GM19043 (cell line): ENCODE data around the gene ADCK1.
"Not testable (repeated sequence)": the region's sequence is repeated elsewhere in the genome, so short reads cannot be mapped to it uniquely, and the experiment has no call there.

Source experiments
- ATAC-seq: cut with Tn5 transposase; IDR thresholded peaks from one replicate; pipeline ENCODE4 v1.9.1; 2021; ENCODE audit warnings: low read depth; ENCODE audit not compliant: unreplicated experiment

Gene ADCK1

GRCh38 chr14:77808250-77808649 lies 8.3 kb downstream of the ADCK1 start:
- ATAC-seq, result no peak

GRCh38 chr14:77809011-77809410 lies 9.1 kb downstream of the ADCK1 start:
- no peak for ATAC-seq

GRCh38 chr14:77812028-77812427 lies 12.1 kb downstream of the ADCK1 start:
- no peak for ATAC-seq

GRCh38 chr14:77812682-77813081 lies 12.8 kb downstream of the ADCK1 start:
- not testable (repeated sequence) for ATAC-seq

GRCh38 chr14:77822307-77822706 lies 22.4 kb downstream of the ADCK1 start:
- no peak for ATAC-seq

- no peak for ATAC-seq
These were observed 22.8 kb downstream of the ADCK1 start for GRCh38 chr14:77822741-77823140.

- no peak for ATAC-seq
These were observed 23.5 kb downstream of the ADCK1 start for GRCh38 chr14:77823378-77823777.

GRCh38 chr14:77825895-77826519 lies 26.1 kb downstream of the ADCK1 start:
- ATAC-seq, result no peak

- no peak for ATAC-seq
These were observed 30.8 kb downstream of the ADCK1 start for GRCh38 chr14:77830692-77831091.

- no peak for ATAC-seq
These were observed 32.4 kb downstream of the ADCK1 start for GRCh38 chr14:77832297-77832696.

- ATAC-seq, result no peak
These were observed 38.0 kb downstream of the ADCK1 start for GRCh38 chr14:77837926-77838325.

- ATAC-seq, result no peak
These were observed 39.1 kb downstream of the ADCK1 start for GRCh38 chr14:77838831-77839511.

- no peak for ATAC-seq
These were observed 43.3 kb downstream of the ADCK1 start for GRCh38 chr14:77843195-77843594.

GRCh38 chr14:77843651-77844050 lies 43.7 kb downstream of the ADCK1 start:
- no peak for ATAC-seq

- ATAC-seq, result no peak
These were observed 44.9 kb downstream of the ADCK1 start for GRCh38 chr14:77844802-77845201.

GRCh38 chr14:77848031-77848430 lies 48.1 kb downstream of the ADCK1 start:
- ATAC-seq, result no peak

- no peak for ATAC-seq
These were observed 49.8 kb downstream of the ADCK1 start for GRCh38 chr14:77849711-77850110.

GRCh38 chr14:77853919-77854318 lies 54.0 kb downstream of the ADCK1 start:
- ATAC-seq, result no peak

- ATAC-seq, result no peak
These were observed 57.0 kb downstream of the ADCK1 start for GRCh38 chr14:77856941-77857340.

- ATAC-seq, result no peak
These were observed 60.1 kb downstream of the ADCK1 start for GRCh38 chr14:77859934-77860570.

GRCh38 chr14:77861201-77861600 lies 61.3 kb downstream of the ADCK1 start:
- ATAC-seq, result no peak
